HepG2 (cell line): Measurements from ENCODE around the gene POLR3K. TPM values are rescaled to one million over a fixed set of nuclear protein-coding genes. Genes with fewer than 3 reads are reported as not detected.
A peak's percentile ranks its signal among the peaks of the same experiment; 100 is the strongest.

ENCODE experiments used
- ATM ChIP-seq: fragments of 450-650 bp; IDR thresholded peaks from 2 replicates; pipeline ENCODE4 v1.7.1; 2017; ENCODE audit warnings: mild to moderate bottlenecking, borderline replicate concordance
- CBX5 ChIP-seq: sonication (generic); formaldehyde crosslinking; IDR thresholded peaks from 2 replicates; pipeline ENCODE4 v1.4.0; 2020; ENCODE audit warnings: missing genetic modification reagents, borderline replicate concordance
- FOXM1 ChIP-seq: sonication (generic); formaldehyde crosslinking; IDR thresholded peaks from 2 replicates; pipeline ENCODE4 v1.5.0; 2020; ENCODE audit warnings: missing genetic modification reagents
- MED8 ChIP-seq: sonication (generic); formaldehyde crosslinking; IDR thresholded peaks from 2 replicates; pipeline ENCODE4 v1.8.1; 2023; ENCODE audit warnings: mild to moderate bottlenecking, missing genetic modification reagents; ENCODE audit not compliant: insufficient replicate concordance
- MTF2 ChIP-seq: sonication (generic); formaldehyde crosslinking; IDR thresholded peaks from 2 replicates; pipeline ENCODE4 v1.5.0; 2020; ENCODE audit warnings: missing genetic modification reagents, borderline replicate concordance
- MXD4 ChIP-seq: IDR thresholded peaks from 2 replicates; pipeline ENCODE4 v1.6.1; 2016; ENCODE audit warnings: mild to moderate bottlenecking, missing biosample characterization, missing genetic modification reagents
- NFE2L2 ChIP-seq: fragments of 150-350 bp; IDR thresholded peaks from 2 replicates; pipeline ENCODE4 v1.6.1; 2014; ENCODE audit warnings: low read length
- PHB2 ChIP-seq: fragments of 450-650 bp; IDR thresholded peaks from 2 replicates; pipeline ENCODE4 v1.6.1; 2018; ENCODE audit not compliant: partially characterized antibody
- SAP130 ChIP-seq: IDR thresholded peaks from 2 replicates; pipeline ENCODE4 v1.6.1; 2016; ENCODE audit warnings: low read depth
- SIN3A ChIP-seq: IDR thresholded peaks from 2 replicates; pipeline ENCODE4 v1.6.1; 2011; ENCODE audit warnings: low read depth, mild to moderate bottlenecking, control low read depth, low read length, borderline replicate concordance
- SRSF4 ChIP-seq: fragments of 200-400 bp; formaldehyde crosslinking; IDR thresholded peaks from one replicate; pipeline ENCODE4 v1.6.1; 2018; ENCODE audit warnings: mild to moderate bottlenecking, low read depth, low read length, moderate library complexity; ENCODE audit not compliant: poor library complexity, severe bottlenecking
- TAF1 ChIP-seq: sonication (generic); formaldehyde crosslinking; IDR thresholded peaks from 2 replicates; pipeline ENCODE4 v1.4.0; 2020; ENCODE audit warnings: missing genetic modification reagents
- TBL1XR1 ChIP-seq: fragments of 150-350 bp; IDR thresholded peaks from 2 replicates; pipeline ENCODE4 v1.6.1; 2014; ENCODE audit warnings: borderline replicate concordance, low read length; ENCODE audit not compliant: partially characterized antibody
- ZFP82 ChIP-seq: sonication (generic); formaldehyde crosslinking; IDR thresholded peaks from 2 replicates; pipeline ENCODE4 v1.5.1; 2020; ENCODE audit warnings: mild to moderate bottlenecking, missing genetic modification reagents, borderline replicate concordance
- ZNF17 ChIP-seq: sonication (generic); formaldehyde crosslinking; IDR thresholded peaks from 2 replicates; pipeline ENCODE4 v1.5.0; 2020; ENCODE audit warnings: mild to moderate bottlenecking, missing genetic modification reagents
- ZNF572 ChIP-seq: sonication (generic); formaldehyde crosslinking; IDR thresholded peaks from 2 replicates; pipeline ENCODE4 v1.5.1; 2020; ENCODE audit warnings: mild to moderate bottlenecking, missing genetic modification reagents
- ZNF616 ChIP-seq: sonication (generic); formaldehyde crosslinking; IDR thresholded peaks from 2 replicates; pipeline ENCODE4 v1.5.0; 2020; ENCODE audit warnings: low read depth, mild to moderate bottlenecking, missing genetic modification reagents
- ZNF816 ChIP-seq: sonication (generic); formaldehyde crosslinking; IDR thresholded peaks from 2 replicates; pipeline ENCODE4 v1.8.0; 2022; ENCODE audit warnings: missing genetic modification reagents, mild to moderate bottlenecking, borderline replicate concordance
- polyA plus RNA-seq, 8 experiments: library from polyadenylated mRNA; depleted of rRNA in 3 of 8; stranded (reverse) in 7 of 8; unstranded in 1 of 8; fragments of >200 nt; fragmentation: Illumina TruSeq in 4 of 8; extraction: Trizol in 4 of 8; gene quantifications; 2 replicates each; pipeline versions ENCODE4 v1.2.1 to v1.2.3, GENCODE V29; 2011 to 2016; ENCODE audit warnings: low read depth in 4 of 8, missing spikeins in 1 of 8, mixed read lengths in 1 of 8; ENCODE audit not compliant: insufficient read depth in 1 of 8
- total RNA-seq, 5 experiments: library from RNA; depleted of rRNA; stranded (reverse); fragments of >200 nt; fragmentation: Illumina TruSeq; extraction: Trizol; gene quantifications; 2 replicates each; pipeline ENCODE4 v1.2.3, GENCODE V29; 2016; ENCODE audit warnings: low read depth in 1 of 5
- TF ChIP-seq, protein P1 (sequence below): sonication (generic); formaldehyde crosslinking; IDR thresholded peaks from 2 replicates; pipeline ENCODE4 v1.4.0; 2020; ENCODE audit warnings: low read depth, mild to moderate bottlenecking, missing genetic modification reagents
- TF ChIP-seq, protein P2 (sequence below): sonication (generic); formaldehyde crosslinking; IDR thresholded peaks from 2 replicates; pipeline ENCODE4 v1.5.1; 2020; ENCODE audit warnings: mild to moderate bottlenecking, missing genetic modification reagents, moderate library complexity
- TF ChIP-seq, protein P3 (sequence below): sonication (generic); formaldehyde crosslinking; IDR thresholded peaks from 2 replicates; pipeline ENCODE4 v1.5.0; 2020; ENCODE audit warnings: mild to moderate bottlenecking, missing genetic modification reagents, moderate library complexity
- TF ChIP-seq, protein P4 (sequence below): sonication (generic); formaldehyde crosslinking; IDR thresholded peaks from 2 replicates; pipeline ENCODE4 v1.4.0; 2020; ENCODE audit warnings: missing genetic modification reagents
- TF ChIP-seq, protein P5 (sequence below): IDR thresholded peaks from 2 replicates; pipeline ENCODE4 v1.6.1; 2012; ENCODE audit warnings: inconsistent platforms

The POLR3K gene
- total and polyA plus RNA-seq, 2 of the 13 experiments (the other 11 are each of a cell fraction or from before 2014, with no cell fraction given) = 14.8 to 18.8 TPM

GRCh38 chr16:76535-77272, 23.3 kb upstream of the POLR3K start (continued):
- TF ChIP-seq ZNF616 (CRISPR knock-in tag) = no peak
- TF ChIP-seq ZNF572 (CRISPR knock-in tag) = no peak
- TF ChIP-seq MED8 (CRISPR knock-in tag) = no peak
- TF ChIP-seq ZNF17 = no peak
- TF ChIP-seq, protein P1, sequence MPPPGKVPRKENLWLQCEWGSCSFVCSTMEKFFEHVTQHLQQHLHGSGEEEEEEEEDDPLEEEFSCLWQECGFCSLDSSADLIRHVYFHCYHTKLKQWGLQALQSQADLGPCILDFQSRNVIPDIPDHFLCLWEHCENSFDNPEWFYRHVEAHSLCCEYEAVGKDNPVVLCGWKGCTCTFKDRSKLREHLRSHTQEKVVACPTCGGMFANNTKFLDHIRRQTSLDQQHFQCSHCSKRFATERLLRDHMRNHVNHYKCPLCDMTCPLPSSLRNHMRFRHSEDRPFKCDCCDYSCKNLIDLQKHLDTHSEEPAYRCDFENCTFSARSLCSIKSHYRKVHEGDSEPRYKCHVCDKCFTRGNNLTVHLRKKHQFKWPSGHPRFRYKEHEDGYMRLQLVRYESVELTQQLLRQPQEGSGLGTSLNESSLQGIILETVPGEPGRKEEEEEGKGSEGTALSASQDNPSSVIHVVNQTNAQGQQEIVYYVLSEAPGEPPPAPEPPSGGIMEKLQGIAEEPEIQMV (CRISPR knock-in tag) = no peak
- TF ChIP-seq ZNF816 = no peak
- TF ChIP-seq TAF1 (CRISPR knock-in tag) = no peak; the same call in 1 of the 2 replicates
- no peak for TF ChIP-seq CBX5 (CRISPR knock-in tag)
- no peak for TF ChIP-seq MXD4
- no peak for TF ChIP-seq PHB2
- TF ChIP-seq, protein P2, sequence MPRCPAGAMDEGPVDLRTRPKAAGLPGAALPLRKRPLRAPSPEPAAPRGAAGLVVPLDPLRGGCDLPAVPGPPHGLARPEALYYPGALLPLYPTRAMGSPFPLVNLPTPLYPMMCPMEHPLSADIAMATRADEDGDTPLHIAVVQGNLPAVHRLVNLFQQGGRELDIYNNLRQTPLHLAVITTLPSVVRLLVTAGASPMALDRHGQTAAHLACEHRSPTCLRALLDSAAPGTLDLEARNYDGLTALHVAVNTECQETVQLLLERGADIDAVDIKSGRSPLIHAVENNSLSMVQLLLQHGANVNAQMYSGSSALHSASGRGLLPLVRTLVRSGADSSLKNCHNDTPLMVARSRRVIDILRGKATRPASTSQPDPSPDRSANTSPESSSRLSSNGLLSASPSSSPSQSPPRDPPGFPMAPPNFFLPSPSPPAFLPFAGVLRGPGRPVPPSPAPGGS (CRISPR knock-in tag) = peak; percentile 42; the same call in 1 of the 2 replicates
- TF ChIP-seq, protein P3, sequence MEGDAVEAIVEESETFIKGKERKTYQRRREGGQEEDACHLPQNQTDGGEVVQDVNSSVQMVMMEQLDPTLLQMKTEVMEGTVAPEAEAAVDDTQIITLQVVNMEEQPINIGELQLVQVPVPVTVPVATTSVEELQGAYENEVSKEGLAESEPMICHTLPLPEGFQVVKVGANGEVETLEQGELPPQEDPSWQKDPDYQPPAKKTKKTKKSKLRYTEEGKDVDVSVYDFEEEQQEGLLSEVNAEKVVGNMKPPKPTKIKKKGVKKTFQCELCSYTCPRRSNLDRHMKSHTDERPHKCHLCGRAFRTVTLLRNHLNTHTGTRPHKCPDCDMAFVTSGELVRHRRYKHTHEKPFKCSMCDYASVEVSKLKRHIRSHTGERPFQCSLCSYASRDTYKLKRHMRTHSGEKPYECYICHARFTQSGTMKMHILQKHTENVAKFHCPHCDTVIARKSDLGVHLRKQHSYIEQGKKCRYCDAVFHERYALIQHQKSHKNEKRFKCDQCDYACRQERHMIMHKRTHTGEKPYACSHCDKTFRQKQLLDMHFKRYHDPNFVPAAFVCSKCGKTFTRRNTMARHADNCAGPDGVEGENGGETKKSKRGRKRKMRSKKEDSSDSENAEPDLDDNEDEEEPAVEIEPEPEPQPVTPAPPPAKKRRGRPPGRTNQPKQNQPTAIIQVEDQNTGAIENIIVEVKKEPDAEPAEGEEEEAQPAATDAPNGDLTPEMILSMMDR (CRISPR knock-in tag) = no peak
- TF ChIP-seq MTF2 (CRISPR knock-in tag) = no peak
- TF ChIP-seq, protein P4, sequence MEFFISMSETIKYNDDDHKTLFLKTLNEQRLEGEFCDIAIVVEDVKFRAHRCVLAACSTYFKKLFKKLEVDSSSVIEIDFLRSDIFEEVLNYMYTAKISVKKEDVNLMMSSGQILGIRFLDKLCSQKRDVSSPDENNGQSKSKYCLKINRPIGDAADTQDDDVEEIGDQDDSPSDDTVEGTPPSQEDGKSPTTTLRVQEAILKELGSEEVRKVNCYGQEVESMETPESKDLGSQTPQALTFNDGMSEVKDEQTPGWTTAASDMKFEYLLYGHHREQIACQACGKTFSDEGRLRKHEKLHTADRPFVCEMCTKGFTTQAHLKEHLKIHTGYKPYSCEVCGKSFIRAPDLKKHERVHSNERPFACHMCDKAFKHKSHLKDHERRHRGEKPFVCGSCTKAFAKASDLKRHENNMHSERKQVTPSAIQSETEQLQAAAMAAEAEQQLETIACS (CRISPR knock-in tag) = no peak
- TF ChIP-seq, protein P5, sequence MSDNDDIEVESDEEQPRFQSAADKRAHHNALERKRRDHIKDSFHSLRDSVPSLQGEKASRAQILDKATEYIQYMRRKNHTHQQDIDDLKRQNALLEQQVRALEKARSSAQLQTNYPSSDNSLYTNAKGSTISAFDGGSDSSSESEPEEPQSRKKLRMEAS = 0 out of 2 replicates have a peak, but pooled peaks have one; percentile 12
- peak; percentile 79; the same call in 1 of the 2 replicates for TF ChIP-seq SIN3A
- TF ChIP-seq FOXM1 (CRISPR knock-in tag) = no peak
- no peak for TF ChIP-seq NFE2L2
- no peak for TF ChIP-seq SRSF4
- no peak for TF ChIP-seq ATM
- TF ChIP-seq SAP130 (CRISPR knock-in tag) = peak; percentile 93
- TF ChIP-seq TBL1XR1 = no peak
- TF ChIP-seq ZFP82 (CRISPR knock-in tag) = no peak
